Measurements from ENCODE around the gene WDFY1. TPM values are rescaled to one million over a fixed set of nuclear protein-coding genes. Genes with fewer than 3 reads are reported as not detected.

The WDFY1 gene
- total RNA-seq, 3 donors from 2014 or later, result 21.3 to 32.8 (median 23.2) TPM

DNA sequence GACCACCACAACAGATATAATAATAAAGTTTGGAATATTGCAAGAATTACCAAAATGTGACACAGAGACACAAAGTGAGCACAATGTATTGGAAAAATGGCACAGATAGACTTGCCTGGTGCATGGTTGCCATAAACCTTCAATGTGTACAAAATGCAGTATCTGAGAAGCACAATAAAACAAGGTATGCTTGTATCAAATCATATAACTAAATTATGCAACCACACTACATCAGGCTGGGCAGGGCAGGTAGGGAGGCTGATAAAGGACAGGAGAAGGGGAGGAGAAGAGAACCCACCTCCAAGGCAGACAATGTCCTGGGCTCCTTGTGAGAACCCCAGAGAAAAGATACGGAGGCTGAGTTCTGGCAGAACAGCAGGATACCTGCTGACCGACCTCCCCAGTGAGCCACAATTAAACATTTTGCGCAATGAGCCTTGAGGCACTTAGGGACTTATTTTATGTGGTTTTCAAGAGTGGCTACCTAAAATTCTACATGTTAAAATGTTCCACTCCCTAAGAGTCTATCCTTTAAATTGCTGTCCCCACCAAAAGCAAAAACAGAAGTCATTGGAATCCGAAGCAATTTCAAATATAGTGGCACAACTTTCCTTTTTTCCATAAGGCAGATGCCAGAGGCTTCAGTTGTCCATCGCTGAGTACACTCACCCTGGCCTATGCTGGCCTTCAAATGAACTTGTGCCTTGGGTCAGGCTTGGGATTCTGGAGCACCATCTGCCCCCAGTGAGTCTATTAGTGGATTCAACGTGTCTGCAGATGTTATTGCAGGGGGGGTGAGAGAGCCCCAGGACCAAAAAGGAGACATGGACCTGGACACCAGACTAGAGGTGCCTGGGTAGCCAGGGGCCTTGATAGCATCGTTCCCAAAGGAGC, 16.8 kb downstream of the WDFY1 start:
- peaks cover 42% of the 10 kb centered on the region for H3K4me1 Mint-ChIP-seq (ENCODE audit: low read depth)
- H3K36me3 Mint-ChIP-seq (ENCODE audit: insufficient read depth), result peaks cover 2% of the 10 kb centered on the region
- H3K27me3 Mint-ChIP-seq (ENCODE audit: low read depth), result no peaks in the 10 kb centered on the region
- ATAC-seq, result no peak
- no peak for DNase-seq
- no peaks in the 10 kb centered on the region for H3K9me3 Mint-ChIP-seq
- no peak overlapping the region for H3K4me3 Mint-ChIP-seq

DNA sequence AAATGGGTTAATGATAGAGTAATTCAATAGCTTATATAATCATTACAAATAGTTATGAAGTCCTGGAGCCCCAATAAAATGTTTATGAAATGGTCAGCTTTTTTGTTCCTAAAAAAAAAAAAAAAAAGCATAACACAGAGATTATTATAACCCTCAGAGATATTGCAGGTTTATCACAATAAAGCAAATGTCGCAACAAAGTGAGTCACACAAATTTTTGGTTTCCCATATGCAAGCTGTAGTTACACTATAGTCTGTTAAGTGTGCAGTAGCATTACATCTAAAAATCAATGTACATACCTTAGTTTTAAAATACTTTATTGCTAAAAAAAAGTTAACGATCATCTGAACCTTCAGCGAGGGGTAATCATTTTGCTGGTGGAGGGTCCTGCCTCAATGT, 20.0 kb downstream of the WDFY1 start:
- peaks cover 31% of the 10 kb centered on the region for H3K4me1 Mint-ChIP-seq (ENCODE audit: low read depth)
- H3K36me3 Mint-ChIP-seq (ENCODE audit: insufficient read depth), result peaks cover 10% of the 10 kb centered on the region
- no peaks in the 10 kb centered on the region for H3K27me3 Mint-ChIP-seq (ENCODE audit: low read depth)
- H3K4me3 Mint-ChIP-seq, result no peak overlapping the region
- ATAC-seq, result no peak
- H3K9me3 Mint-ChIP-seq, result no peaks in the 10 kb centered on the region
- no peak for DNase-seq

DNA sequence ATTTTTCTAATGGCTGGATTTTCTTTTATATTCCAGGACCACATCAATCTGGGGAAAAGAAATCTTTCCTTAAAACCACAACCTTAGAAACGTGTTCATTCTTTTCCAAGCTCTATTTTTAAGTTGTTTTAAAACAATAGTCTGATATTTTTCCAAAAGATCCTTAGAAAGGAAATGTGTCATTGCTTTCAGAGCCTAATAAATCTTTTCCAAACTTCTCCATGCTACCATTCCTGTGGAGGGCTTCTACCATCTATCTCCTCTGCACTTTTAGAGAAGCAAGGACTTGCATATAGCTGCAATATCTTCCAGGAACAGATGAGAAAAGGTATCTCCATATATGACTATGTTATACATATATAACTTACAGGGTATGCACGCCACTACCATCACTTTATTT, 21.2 kb downstream of the WDFY1 start:
- peaks cover 21% of the 10 kb centered on the region for H3K4me1 Mint-ChIP-seq (ENCODE audit: low read depth)
- no peak overlapping the region for H3K4me3 Mint-ChIP-seq
- no peak for DNase-seq
- peaks cover 10% of the 10 kb centered on the region for H3K36me3 Mint-ChIP-seq (ENCODE audit: insufficient read depth)
- H3K9me3 Mint-ChIP-seq, result no peaks in the 10 kb centered on the region
- H3K27me3 Mint-ChIP-seq (ENCODE audit: low read depth), result no peaks in the 10 kb centered on the region
- ATAC-seq, result no peak

DNA sequence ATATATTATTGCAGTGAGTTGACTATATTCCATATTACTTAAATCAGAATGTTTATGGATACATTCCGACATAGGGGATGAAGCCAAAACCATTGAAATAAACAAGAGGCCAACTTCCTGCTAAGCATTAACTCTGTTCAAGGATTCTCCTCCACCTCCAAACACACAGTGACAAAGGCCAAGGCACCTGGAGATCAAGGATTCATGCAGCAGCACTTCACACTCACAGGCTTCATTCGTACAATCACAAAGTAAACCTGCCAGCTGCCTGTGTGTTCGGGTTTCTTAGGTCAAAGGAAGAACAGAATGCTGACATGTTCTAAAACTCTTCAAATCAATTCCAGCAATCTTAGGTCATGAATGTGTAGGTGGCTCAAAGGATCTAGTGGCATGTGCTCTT, 22.8 kb downstream of the WDFY1 start:
- Mint-ChIP-seq H3K4me3 (no peak overlapping the region), H3K36me3 (ENCODE audit: insufficient read depth) (peaks cover 10% of the 10 kb centered on the region), H3K9me3 (no peaks in the 10 kb centered on the region), H3K27me3 (ENCODE audit: low read depth) (no peaks in the 10 kb centered on the region), H3K4me1 (ENCODE audit: low read depth) (peaks cover 16% of the 10 kb centered on the region)
- DNase-seq (no peak), ATAC-seq (no peak)

DNA sequence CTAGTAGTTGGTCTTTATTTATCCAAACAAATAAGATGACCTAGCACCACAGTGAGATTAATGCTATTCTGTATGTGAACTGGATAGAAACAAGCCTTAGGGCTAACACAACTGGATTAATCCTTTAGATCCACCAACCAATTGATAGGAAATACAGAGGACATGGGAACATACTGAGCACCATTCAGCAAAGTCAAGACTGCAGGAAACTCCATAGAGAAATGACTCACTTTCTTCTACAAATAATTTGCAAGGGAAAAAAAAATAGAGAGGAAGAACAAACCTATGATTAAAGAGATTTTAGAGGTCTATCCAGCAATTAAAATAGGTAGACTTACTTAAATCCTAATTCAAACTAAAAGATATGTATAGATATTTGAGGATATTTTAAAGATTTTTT, 23.9 kb downstream of the WDFY1 start:
- H3K4me1 Mint-ChIP-seq (ENCODE audit: low read depth), result peaks cover 16% of the 10 kb centered on the region
- no peaks in the 10 kb centered on the region for H3K9me3 Mint-ChIP-seq
- no peak for ATAC-seq

DNA sequence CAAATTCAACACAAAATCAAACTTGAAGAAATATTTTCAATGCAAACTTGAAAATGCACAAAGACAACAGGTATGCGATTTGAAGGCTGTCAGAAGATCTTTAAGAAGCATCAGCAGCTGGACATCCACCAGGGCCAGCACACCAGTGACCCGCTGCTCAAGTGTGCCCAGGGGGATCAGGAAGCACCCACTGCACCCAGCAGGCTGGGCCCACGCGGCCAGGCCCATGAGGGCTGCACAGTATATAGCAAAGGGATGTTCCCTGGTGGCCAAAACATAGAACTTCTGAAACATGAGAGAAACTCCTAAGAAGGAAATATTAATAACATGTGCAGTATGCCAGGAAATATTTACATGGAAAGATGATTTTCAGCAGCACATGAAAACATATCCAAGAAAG, 25.0 kb downstream of the WDFY1 start:
- Mint-ChIP-seq H3K9me3 (no peaks in the 10 kb centered on the region), H3K4me3 (no peak overlapping the region), H3K27me3 (ENCODE audit: low read depth) (no peaks in the 10 kb centered on the region), H3K4me1 (ENCODE audit: low read depth) (peaks cover 18% of the 10 kb centered on the region), H3K36me3 (ENCODE audit: insufficient read depth) (peaks cover 20% of the 10 kb centered on the region)
- ATAC-seq, result no peak
- DNase-seq, result no peak

More for the DNA sequence above, 23.9 kb downstream of the WDFY1 start:
- no peaks in the 10 kb centered on the region for H3K27me3 Mint-ChIP-seq (ENCODE audit: low read depth)
- DNase-seq, result no peak
- peaks cover 12% of the 10 kb centered on the region for H3K36me3 Mint-ChIP-seq (ENCODE audit: insufficient read depth)
- H3K4me3 Mint-ChIP-seq, result no peak overlapping the region

DNA sequence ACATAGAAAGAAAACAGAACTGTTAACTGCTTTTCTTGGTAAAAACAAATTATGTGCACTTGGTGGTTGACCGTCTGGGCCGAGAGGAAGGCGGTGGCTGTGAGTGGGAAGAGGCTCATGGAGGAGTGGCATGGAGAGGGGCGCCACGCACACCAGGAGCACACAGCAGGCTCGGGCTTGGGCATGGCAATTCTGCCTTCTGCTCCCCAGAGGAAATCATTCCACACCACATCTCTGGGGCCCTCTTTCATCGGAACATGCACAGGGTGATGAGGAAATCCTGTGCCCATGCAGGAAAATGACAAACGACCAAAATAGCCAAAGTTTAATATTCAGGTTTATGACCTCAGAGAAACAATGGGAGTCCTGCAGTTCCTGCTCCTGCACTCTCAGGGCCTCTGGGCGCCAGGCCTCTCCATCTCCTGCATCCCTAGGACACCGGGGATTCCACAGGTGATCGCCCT, 26.4 kb downstream of the WDFY1 start:
- no peaks in the 10 kb centered on the region for H3K27me3 Mint-ChIP-seq (ENCODE audit: low read depth)
- peaks cover 26% of the 10 kb centered on the region for H3K36me3 Mint-ChIP-seq (ENCODE audit: insufficient read depth)
- ATAC-seq, result no peak
- H3K9me3 Mint-ChIP-seq, result no peaks in the 10 kb centered on the region
- peaks cover 19% of the 10 kb centered on the region for H3K4me1 Mint-ChIP-seq (ENCODE audit: low read depth)
- no peak overlapping the region for H3K4me3 Mint-ChIP-seq
- DNase-seq, result no peak

DNA sequence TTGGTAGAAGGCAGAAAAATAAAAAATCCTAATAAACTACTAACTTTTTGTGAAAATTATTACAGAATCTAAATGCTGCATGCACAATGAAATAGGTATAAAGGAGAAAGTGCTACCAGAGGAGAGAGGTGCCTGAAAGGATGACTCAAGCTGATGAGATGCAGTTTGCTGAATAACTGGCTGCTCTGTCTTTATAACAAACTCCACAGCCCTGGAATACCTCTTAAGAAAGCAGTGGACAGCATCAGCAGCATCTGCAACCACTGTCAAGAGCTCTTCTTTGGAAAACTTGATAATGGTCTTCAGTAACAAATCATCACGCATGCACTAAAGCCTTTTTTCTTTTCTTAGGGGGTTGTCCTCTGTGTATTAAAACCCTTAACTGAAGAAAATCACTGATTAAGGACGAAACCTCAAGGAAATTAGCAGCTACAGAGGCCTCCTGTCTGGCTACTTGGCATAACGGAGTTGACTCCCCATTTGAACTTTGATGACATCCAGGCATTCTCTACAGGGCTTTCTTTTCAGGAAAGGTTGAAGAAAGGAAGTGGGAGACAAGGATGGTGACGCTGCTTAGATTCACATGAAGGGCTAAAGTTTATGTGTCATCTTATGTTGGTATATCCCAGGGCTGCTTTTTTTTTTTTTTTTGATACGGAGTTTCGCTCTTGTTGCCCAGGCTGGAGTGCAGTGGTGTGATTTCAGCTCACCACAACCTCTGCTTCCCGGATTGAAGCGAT, 28.8 kb downstream of the WDFY1 start:
- DNase-seq, result no peak
- Mint-ChIP-seq H3K36me3 (ENCODE audit: insufficient read depth) (peaks cover 23% of the 10 kb centered on the region), H3K27me3 (ENCODE audit: low read depth) (no peaks in the 10 kb centered on the region), H3K9me3 (no peaks in the 10 kb centered on the region), H3K4me3 (no peak overlapping the region), H3K4me1 (ENCODE audit: low read depth) (peaks cover 8% of the 10 kb centered on the region)
- ATAC-seq, result no peak

DNA sequence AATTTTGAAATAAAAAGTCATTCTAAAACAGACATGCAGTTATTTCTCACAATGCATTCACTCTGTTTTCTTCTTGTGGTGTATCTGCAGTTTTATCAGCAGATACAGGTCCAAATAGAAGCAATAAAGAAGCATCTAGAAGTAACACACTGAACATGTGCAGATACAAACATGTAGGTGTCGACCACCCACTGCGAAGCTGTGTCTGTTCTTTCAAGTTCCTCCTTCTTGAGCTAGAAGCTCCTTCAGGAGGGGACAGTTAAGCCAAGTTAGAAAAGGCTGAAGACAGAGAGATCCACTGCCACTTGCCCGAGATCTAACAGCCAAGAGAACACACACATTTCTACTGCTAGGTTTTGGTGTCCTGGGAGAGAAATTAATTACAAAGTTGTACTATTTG, 30.1 kb downstream of the WDFY1 start:
- H3K4me1 Mint-ChIP-seq (ENCODE audit: low read depth), result peaks cover 9% of the 10 kb centered on the region
- ATAC-seq (no peak), DNase-seq (no peak)
- no peaks in the 10 kb centered on the region for H3K9me3 Mint-ChIP-seq
- H3K4me3 Mint-ChIP-seq, result no peak overlapping the region
- peaks cover 25% of the 10 kb centered on the region for H3K36me3 Mint-ChIP-seq (ENCODE audit: insufficient read depth)
- no peaks in the 10 kb centered on the region for H3K27me3 Mint-ChIP-seq (ENCODE audit: low read depth)

DNA sequence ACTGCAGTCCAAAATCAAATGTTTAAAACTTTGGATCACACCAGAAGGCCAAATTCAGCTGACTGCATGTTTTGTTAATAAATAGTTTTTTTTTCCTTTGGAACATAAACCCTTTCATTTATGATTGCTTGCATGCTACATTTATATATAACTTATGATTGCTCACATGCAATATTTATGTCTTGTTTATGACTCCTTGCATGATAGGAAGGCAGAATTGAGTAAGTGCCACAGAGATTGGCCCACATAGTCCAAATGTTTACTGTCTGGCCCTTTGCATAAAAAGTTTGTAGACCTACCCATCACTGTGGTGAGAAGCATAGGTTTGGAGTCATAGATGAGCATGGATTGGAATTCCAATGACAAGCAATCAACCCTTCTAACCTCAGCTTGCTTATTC, 30.8 kb downstream of the WDFY1 start:
- H3K9me3 Mint-ChIP-seq, result no peaks in the 10 kb centered on the region

DNA sequence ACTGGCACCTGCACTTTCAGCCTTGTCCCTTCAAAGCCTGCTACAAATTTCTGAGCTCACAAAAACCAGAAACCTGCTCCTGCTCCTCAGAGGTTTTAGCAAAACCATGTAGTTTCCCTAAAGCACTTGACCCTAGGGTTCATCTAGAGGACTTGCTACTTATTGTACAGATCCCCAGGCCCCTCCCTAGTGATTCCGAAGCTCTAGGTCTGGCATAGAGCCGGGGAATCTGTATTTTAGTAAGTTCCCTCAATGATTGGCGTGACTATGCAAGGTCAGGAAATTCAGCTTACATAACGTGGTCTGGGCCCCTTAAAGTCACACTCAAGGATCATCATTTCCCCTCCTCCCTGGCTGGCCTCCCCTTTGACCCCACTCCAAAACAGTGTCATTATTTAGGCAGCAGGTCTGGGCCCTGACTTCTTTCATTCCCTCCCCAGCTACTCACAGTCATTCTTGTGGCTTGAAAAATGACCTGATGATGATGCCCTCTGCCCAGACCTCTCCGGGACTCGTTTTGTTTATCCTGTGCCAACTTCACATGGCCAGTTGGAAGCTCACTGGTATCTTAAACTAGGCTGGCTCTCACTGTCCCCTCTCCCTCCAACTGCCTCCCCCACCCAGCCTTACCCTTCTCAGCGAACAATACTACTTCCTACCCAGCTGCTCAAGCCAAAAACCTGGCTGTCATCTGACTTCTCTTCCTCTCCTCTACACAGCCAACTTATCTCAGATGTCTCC, 36.0 kb downstream of the WDFY1 start:
- Mint-ChIP-seq H3K36me3 (ENCODE audit: insufficient read depth) (peaks cover 28% of the 10 kb centered on the region), H3K4me3 (no peak overlapping the region), H3K4me1 (ENCODE audit: low read depth) (peaks cover 4% of the 10 kb centered on the region), H3K9me3 (no peaks in the 10 kb centered on the region), H3K27me3 (ENCODE audit: low read depth) (no peaks in the 10 kb centered on the region)
- DNase-seq, result no peak
- ATAC-seq, result no peak

More for the DNA sequence above, 30.8 kb downstream of the WDFY1 start:
- Mint-ChIP-seq H3K27me3 (ENCODE audit: low read depth) (no peaks in the 10 kb centered on the region), H3K4me3 (no peak overlapping the region), H3K4me1 (ENCODE audit: low read depth) (peaks cover 9% of the 10 kb centered on the region), H3K36me3 (ENCODE audit: insufficient read depth) (peaks cover 31% of the 10 kb centered on the region)
- no peak for DNase-seq
- no peak for ATAC-seq

DNA sequence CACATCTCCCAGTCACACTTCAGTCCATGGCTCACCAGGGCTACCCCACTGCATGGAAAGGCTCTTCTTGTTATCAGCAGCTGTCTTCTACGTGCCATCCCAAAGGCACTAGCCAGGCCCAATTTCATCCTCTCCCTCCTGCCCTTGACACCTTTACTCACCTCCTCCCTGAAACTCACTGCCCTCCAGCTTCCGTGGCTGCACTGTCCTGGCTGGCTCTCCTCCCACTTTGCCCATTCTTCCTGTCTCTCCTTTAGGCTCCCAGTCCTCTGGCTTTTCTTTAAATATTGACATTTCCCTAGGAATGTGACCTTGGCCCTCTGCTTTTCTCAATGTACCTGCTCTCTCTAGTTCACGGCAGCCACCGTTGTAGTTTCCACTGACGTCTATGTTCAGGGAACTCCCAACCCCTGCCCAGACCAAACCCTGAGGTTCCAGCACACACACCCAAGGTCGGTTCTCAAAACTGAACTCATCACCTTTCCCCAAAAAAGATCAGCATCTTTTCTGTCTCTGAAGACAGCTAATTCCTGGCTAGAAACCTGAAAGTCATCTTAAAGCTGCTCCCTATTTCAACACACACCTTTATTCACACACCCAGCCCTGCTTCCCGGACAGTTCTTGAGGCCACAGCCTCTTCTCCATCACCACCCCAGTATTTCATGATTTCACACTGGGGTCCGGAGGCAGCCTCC, 36.7 kb downstream of the WDFY1 start:
- Mint-ChIP-seq H3K9me3 (no peaks in the 10 kb centered on the region), H3K4me3 (no peak overlapping the region), H3K36me3 (ENCODE audit: insufficient read depth) (peaks cover 29% of the 10 kb centered on the region), H3K27me3 (ENCODE audit: low read depth) (no peaks in the 10 kb centered on the region), H3K4me1 (ENCODE audit: low read depth) (peaks cover 4% of the 10 kb centered on the region)
- no peak for DNase-seq
- ATAC-seq, result no peak

DNA sequence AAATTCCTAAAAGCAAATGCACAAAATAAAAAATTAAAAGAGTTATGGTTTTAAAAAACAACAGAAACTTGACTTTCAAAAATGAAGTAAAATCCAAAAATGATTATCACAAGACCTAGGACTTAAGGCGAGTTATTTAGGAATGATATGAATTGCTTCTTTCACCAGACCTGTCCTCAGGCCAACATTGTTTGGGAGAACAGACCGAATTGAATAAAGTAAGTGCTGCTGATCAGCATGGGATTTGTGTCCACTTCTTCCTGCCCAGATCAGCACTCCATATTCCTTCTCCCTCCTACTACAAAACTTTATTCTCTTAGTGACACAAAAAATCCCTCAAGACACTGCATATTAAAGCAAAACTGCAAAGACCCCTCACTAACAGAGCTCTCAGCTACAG, 39.1 kb downstream of the WDFY1 start:
- Mint-ChIP-seq H3K27me3 (ENCODE audit: low read depth) (no peaks in the 10 kb centered on the region), H3K36me3 (ENCODE audit: insufficient read depth) (peaks cover 30% of the 10 kb centered on the region), H3K4me3 (no peak overlapping the region), H3K9me3 (no peaks in the 10 kb centered on the region), H3K4me1 (ENCODE audit: low read depth) (peaks cover 4% of the 10 kb centered on the region)
- DNase-seq (no peak), ATAC-seq (no peak)

DNA sequence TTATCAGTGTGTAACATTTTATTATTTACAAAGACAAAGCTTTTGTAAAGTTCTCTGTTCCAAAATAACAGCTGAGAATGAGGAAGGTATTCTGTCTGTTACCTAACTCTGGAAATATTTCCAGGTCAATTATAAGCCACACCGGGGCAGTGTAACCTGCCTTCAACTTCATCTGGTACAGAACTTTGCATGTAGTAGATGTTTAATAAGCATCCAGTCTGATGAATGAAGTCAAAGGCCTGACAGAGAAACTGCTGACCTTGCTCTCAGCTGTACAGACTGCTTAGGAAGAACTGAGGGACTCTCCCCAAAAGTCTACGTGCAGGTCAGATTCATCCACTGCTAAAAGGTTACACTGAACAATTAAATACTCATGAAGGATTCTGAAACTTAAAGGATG, 43.3 kb downstream of the WDFY1 start:
- peaks cover 38% of the 10 kb centered on the region for H3K36me3 Mint-ChIP-seq (ENCODE audit: insufficient read depth)
- peaks cover 8% of the 10 kb centered on the region for H3K4me1 Mint-ChIP-seq (ENCODE audit: low read depth)
- DNase-seq (no peak), ATAC-seq (no peak)
- H3K4me3 Mint-ChIP-seq, result no peak overlapping the region
- H3K27me3 Mint-ChIP-seq (ENCODE audit: low read depth), result no peaks in the 10 kb centered on the region
- no peaks in the 10 kb centered on the region for H3K9me3 Mint-ChIP-seq

Data from activated T-cell treated with anti-CD3 and anti-CD28 coated beads, Interleukin-2, amount 50 U/mL, for 4 hours (primary cell).